ENCODE measurements around the gene ARSA.
"Not testable (repeated sequence)": the region's sequence is repeated elsewhere in the genome, so short reads cannot be mapped to it uniquely, and the experiment has no call there.

ARSA gene

DNA sequence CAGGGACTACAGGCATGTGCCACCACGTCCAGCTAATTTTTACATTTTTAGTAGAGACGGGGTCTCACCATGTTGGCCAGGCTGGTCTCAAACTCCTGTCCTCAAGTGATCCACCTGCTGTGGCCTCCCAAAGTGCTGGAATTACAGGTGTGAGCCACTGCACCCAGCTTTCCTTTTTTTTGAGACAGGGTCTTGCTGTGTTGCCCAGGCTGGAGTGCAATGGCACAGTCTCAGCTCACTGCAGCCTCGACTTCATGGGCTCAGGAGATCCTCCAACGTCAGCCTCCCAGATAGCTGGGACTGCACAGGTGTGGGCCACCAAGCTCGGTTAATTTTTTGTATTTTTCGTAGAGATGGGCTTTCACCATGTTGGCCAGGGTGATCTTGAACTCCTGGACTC, 26.7 kb upstream of the ARSA start:
- DNase-seq = not testable (repeated sequence)

DNA sequence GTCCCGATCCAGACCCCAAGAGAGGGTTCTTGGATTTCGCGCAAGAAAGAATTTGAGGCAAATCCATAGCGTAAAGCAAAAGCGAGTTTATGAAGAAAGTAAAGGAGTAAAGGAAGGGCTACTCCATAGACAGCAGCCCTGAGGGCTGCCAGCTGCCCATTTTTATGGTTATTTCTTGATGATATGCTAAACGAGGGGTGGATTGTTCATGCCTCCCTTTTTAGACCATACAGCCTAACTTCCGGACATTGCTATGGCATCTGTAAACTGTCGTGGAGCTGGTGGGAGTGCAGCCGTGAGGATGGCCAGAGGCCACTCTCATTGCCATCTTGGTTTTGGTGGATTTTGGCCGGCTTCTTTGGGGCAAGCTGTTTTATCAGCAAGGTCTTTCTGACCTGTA, 25.3 kb upstream of the ARSA start:
- no peak for DNase-seq

DNA sequence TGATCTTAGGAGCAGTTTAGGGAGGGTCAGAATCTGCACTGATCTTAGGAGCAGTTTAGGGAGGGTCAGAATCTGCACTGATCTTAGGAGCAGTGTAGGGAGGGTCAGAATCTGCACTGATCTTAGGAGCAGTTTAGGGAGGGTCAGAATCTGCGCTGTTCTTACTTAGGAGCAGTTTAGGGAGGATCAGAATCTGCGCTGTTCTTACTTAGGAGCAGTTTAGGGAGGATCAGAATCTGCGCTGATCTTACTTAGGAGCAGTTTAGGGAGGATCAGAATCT, 15.8 kb upstream of the ARSA start:
- DNase-seq = not testable (repeated sequence)

DNA sequence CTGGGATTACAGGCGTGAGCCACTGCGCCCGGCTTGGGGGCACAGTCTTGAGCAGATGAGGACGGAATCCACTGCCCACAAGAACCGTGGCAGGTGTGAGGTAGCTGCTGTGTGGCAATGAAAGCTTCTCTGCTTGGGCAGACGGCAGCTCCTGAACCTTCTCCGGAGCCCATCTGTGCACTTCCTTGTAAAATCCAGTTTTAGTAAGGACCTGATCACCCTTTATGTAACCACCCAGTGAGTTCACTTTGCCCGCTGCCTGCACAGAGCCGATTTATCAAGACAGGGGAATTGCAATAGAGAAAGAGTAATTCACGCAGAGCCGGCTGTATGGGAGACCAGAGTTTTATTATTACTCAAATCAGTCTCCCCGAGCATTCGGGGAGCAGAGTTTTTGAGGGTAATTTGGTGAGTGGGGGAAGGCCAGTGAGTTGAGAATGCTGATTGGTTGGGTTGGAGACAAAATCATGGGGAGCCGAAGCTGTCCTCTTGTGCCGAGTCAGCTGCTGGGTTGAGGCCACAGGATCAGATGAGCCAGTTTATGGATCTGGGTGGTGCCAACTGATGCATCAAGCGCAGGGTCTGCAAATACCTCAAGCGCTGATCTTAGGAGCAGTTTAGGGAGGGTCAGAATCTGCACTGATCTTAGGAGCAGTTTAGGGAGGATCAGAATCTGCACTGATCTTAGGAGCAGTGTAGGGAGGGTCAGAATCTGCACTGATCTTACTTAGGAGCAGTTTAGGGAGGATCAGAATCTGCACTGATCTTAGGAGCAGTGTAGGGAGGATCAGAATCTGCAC, 15.3 kb upstream of the ARSA start:
- DNase-seq = not testable (repeated sequence)

DNA sequence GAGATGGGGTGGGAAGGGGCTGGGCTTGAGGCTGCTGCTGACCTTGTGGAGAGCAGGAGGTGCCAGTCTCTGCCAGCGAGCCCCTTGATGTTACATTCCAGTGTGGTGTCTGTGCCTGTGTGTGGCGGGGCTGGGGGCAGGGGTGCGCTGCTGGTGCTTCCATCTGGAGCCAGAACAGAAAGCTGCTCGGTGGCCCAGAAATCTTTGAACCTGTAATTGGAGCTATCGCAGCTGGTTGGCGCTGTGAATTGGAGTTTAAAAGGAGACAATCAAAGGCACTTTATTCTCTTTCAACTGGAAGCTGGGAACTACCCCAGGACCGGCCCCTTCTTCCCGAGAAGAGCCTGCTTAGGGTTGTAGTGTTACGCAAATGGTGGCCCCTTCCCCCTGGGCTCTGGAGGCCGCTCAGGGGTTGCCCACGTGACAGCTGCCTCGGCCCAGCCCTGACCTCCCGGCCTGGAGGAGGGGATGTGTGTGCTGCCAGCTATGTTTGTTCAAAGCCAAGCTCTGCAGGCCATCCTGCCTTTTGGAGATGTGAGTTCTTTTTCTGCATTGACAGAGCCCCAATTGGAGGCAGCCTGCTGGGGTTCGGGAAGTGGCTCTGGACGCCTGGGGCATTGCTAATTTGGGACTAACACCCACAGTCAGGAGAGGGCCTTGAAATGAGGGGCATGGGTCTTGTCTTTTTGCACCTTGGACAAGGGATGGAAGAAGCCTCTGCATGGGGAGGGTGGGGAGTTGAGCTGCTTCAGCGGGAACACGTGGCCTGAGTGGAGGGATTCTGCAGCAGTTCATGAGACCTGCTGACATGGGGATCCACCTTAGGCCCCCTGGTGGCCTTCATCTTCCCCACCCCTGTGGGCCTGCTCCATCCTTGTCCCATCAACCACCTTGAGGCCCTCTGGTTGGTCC, 14.0 kb upstream of the ARSA start:
- peak; percentile 24 for DNase-seq

DNA sequence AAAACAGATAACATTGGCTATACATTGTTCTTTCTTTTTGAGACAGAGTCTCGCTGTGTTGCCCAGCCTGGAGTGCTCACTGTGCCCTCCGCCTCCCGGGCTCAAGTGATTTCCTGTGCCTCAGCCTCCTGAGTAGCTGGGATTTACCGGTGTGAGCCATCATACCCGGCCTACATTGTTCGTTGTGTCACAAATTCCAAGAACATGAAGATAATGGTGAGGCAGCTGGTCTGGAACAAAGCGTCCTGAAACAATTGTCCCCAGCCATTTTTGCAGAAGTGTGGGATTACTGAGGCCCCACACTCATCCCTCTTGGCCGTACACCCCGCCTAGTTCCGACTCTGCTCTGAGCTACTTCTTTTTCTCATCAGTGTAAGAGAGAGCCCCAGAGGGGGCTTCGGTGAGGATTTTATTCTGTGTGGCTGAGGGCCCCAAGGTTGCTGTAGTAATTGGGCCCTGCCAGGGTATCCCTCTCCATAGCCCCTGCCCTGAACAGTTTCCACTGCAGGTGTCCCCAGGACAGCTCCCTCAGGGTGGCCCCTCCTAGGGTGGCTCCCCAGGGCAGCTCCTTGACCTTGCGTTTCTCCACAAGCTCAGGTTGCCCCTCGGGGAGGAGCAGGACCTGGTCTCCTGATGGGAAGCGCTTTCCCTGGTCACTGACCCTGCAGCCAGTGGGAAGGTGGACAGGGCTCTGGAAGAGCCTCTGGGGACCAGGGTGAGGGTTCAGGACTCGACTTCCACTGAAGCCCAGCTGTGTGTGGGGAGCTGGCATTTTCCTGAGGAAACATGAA, 13.1 kb upstream of the ARSA start:
- DNase-seq = no peak

DNA sequence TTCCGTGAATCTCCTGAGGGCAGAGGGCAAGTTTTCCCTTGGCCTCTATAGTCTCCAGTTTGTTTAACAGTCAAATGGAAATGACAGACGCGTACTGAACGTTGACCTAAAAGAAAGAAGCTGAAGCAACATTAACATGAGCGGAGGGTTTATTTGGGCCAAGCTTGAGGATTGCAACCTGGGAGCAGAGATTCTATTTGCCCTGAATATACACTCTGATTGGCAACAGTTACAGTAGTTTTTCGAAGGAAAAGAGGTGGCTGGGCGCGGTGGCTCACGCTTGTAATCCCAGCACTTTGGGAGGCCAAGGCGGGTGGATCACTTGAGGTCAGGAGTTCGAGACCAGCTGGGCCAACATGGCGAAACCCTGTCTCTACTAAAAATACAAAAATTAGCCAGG, 12.3 kb upstream of the ARSA start:
- DNase-seq = not testable (repeated sequence)

DNA sequence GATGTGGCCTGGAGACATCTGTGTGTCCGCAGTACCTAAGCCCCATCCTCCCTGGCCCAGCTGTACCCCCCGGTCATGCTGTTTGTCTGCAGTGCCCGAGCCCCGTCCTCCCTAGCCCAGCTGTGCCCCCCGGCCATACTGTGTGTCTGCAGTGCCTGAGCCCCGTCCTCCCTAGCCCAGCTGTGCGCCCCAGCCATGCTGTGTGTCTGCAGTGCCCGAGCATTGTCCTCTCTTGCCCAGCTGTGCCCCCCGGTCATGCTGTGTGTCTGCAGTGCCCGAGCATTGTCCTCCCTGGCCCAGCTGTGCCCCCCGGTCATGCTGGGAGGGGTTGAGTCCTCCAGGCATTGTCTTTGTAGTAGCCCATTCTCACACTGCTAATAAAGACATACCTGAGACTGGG, 7.6 kb upstream of the ARSA start:
- no peak for DNase-seq

DNA sequence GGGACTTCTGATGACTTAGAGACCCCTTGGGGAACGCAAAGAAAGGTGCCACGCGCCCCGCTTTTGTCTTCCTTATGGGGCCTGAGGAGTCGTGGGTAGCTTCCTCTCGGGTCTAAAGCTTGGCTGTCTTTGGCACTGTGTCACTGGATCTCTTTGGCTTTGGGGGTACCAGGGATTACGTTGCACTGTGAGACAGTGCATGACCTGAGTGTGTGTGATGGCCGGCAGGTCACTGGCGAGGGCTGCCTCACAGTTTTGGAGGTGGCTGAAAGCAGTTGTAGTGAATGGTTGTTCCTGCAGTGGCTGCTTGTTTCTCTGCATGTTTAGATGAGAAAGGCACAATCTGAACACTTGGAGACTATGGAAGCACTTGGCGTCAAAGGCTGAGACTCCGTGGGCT, 5.8 kb upstream of the ARSA start:
- DNase-seq = no peak

DNA sequence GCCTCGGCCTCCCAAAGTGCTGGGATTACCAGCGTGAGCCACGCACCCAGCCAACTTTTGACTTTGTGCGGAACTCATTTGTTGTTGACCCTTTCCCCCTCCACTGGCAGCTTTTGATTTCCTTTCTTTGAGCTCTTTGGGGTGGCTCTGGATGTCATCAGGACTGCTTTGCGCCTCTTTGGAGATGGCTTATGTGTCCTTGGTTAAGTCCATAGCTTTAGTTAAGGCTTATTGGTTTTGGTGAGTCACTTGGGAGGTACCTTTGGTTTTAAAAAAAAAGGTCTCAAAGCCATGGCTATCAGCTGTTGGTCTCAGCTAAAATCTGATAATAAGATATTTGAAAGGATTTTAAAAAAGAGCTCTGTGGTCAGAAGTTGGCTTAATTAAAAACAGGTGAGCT, 5.1 kb upstream of the ARSA start:
- DNase-seq = no peak

DNA sequence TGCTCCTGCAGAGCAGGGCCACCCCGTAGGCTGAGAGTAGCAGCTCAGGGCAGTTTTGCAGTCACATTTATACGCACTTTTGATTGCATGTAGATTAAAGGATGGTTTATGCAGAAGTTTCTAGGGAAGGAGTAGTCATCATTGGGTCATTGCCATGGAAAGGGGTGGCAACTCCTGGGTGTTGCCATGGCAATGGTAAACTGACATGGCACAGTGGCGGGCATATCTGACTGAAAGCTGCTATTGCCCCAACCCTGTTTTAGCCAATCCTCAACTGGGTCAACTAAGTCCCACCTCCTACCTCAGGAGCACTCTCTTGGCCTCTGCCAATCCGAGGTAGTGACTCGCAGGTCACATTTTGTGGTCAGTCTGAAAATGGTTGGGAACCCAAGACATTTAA, 2.4 kb upstream of the ARSA start:
- no peak for DNase-seq

DNA sequence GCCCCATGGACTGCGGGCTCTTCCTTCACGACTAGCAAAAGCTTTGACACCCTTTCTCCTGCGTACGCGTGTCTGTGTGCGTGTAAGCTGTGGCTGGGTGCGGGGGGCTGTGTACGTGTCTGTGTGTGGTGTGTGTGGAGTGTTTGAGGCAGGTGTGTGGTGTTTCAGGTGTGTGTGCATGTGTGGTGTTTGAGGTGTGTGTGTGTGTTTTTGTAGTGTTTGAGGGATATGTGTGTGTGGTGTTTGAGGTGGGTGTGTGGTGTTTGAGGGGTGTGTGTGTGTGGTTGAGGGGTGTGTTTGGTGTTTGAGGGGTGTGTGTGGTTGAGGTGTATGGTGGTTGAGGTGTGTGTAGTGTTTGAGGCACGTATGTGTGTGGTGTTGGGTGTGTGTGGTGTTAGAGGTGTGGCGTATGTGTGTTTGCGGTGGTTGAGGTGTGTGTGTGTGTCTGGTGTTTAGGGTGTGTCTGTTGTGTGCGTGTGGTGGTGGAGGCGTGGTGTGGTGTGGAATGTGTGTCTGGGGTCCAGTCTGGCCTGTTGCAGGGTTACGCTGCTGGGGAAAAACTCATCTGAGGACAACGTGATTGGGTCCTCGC, 687 bp upstream of the ARSA start:
- no peak for DNase-seq

DNA sequence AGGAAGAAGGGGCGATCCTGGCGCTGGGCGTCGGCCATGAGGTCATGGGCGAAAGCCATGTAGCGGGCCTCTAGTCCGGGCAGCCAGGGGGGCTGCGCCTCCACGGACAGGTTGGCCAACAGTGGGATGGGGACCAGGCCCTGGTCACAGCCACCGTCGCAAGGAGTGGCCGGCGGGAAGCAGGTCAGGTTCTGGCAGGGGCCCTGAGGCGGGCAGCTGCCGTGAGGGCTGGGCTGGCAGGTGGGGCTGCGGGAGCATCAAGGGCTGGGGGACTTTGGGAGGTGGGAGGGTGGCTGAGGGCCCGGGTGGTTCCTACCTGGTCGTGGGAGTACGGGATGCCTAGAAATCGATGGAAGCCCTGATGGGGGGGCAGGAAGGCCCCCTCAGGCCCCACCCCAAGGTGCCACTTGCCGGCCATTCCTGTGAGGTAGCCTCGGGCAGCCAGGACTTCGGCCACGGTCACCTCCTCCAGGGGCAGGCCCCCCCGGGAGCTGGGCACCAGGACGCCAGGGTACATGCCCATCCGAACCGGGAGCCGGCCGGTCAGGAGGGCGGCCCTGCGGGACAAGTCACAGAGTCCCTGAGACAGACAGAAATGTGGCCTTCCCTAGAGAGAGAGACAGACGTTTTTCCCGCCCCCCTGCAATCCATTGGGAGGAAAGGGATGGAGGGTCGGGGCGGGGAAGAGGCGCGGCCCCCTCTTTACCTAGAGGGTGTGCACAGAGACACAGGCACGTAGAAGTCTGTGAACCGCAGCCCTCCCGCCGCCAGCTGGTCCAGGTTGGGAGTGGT, 906 bp downstream of the ARSA start:
- DNase-seq = no peak

DNA sequence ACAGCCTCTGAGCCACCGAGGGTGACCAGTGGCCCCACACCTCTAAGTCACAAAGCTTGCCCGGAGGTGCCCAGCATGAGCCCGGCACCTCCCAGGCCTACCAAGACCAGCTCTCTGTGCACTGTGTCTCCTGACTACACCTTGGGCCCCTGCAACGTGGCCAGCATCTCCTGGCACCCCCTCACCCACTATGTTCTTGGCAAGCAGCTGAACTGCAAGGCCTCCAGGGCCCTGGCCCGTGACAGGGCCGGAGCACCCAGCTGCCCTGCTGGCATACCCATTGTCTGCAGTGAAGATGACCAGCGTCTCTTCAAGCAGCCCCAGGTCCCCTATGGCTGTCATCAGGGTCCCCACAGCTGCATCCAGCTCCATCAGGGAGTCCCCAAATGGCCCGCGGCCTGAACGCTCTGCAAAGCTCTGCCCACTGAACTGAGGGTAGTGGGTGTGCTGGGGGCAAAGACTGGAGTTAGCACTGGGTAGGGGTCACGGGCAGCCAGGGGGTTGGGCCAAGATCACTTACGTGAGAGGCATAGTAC, 1.6 kb downstream of the ARSA start:
- no peak for DNase-seq

DNA sequence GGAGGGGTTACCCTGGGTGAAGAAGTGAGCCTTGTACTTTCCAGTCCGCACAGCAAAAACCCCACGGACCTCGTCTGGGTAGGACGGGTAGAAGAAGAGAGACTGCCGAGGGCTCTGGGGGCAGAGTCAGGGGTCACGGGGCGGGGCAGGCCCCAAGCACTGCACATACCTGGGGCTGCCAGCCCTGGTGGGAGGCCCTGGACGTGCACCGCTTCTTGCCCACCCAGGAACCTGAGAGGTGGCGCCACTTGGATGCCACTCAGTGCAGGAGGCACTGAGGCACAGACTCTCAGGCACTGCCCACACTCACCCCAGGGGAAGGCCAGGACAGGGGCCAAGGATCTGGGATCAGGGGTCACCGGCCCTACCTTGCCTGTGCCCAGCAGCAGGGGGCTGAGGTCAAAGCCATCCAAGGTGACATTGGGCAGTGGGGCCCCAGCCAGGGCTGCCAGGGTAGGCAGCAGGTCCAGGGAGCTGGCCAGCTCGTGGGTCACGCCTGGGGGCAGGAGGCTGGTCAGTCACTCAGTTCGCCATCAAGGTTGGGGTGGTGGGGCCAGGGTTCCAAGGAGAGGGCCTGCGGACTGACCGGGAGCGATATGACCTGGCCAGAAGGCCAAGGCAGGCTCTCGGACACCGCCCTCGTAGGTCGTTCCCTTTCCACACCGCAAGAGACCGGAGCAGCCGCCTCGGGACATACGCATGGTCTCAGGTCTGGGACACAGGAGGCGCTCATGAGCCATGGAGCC, 2.2 kb downstream of the ARSA start:
- no peak for DNase-seq

DNA sequence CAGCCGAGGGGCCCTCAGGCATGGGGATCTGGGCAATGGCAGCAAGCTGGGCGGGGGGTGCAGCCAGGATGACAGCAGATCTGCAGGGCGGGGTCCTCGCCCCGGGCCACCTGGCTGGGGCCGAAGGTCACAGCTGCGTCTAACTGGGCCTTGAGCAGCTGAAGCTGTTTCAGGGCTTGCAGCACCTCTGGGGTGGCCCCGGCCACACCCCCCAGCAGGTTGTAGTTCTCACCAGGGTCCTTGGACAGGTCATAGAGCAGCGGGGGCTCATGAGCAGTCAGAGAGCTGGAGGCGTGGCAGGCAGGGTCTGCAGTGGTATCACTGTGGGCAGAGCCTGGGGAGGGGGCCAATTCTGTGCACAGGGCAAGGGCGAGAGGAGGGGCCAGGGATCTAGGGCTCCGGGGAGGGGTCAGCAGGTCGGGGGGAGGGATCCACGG, 2.8 kb downstream of the ARSA start:
- no peak for DNase-seq

DNA sequence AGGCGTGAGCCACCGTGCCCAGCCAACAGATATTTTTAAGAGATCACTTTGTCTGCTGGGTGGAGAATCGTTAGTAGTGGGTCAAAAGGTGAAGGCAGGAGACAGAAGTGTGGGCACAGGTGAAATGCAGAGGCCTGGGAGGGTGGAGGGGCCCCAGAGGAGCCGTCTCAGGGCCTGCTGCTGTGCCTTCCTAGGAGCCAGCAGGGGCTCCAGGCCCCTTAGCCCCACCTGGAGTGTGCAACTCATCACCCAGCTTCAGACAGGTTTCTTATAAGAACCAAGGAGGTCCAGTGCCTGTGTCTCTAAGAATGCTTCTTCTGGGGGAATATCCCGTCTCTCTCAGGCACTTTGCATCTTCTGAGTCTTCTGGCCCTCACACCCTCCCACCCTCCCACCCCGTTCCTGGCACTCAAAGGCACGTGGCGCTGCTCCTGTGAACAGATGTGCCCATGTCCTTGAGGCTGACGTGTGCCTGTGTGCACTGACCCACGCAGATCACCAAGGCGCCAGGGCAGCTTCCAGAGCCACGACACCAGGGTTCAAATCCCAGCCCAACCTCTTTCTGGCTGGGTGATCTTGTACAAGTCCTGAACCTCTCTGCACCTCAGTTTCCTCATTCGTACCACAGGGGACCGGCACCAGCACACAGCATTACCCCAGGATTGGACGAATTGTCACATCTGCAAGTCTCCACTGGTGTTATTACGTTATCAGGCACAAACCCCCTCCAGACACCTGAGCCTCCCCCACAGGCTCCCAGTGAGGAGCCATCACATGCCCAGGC, 3.4 kb downstream of the ARSA start:
- DNase-seq = no peak

DNA sequence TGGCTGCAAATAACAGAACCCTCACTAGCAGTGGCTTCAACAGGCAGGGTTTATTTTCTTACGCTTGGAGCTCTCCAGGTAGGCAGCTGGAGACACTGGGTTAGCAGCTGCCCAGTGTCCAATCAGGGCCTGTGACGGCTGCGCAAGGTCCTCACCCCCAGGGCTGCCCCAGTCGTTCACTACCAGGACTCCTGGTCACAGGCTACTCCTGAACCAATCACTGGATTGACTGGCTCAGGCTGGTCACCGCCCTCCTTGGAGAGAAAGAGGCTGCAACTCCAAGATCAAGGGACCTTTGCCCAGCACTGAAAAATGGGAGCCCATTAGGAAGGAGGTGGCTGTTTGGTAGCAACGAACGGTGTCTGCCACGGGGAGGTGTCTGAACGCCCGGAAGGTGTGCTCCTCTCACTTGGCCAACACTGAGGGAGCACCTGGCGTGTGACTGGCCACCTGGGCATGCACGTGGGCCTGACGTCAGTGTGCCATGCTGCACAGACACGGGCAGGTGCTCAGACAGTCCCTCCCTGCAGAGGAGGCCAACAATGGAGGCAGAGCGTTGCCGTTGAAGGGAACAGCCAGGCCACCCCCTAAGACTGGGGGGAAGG, 5.1 kb downstream of the ARSA start:
- DNase-seq = no peak

DNA sequence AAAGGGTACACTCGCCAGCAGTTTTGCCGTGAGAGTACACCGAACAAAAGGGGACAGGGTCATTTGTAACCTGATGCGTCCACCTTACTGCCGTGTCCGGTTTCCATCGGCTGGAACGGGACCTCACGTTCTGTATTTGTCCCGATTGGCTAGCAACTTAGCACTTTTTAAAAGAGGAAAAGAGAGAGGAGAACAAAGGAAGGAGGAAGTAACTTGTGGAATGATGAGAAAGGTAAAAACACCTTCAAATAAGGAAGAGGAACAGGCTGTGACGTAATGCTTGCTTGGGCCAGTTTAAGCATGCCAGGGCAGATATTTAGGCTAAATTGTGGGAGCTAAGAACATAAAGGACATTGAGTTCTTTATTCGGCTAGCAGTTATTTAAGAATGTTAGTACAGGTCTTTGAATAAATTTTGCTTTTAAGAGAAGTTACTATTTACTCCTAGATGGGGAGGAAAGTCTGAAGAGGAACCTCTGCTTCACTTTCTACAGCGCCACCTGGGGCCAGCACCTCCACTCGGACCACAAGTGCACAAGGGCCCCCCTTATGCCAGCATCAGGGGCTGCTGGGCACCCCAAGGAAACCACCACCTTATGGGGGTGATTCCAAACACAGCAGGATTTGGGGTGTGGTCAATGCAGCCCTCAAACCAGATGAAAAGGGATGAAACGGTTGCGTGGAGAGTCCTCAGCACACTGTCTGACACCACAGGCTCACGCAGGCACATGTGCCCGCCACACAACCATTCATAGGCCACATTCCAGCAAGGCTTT, 5.8 kb downstream of the ARSA start:
- no peak for DNase-seq
